Measurements from ENCODE around the gene DOCK10.

Gene DOCK10

GRCh38 chr2:224904381-224904780 lies 137.9 kb downstream of the DOCK10 start:
- no peak overlapping the region for H3K4me3 ChIP-seq (ENCODE audit: low read depth, low read length)
- no peaks in the 10 kb centered on the region for H3K36me3 ChIP-seq
- no peaks in the 10 kb centered on the region for H3K4me1 ChIP-seq
- no peak for DNase-seq
- no peaks in the 10 kb centered on the region for H3K9me3 ChIP-seq
- H3K27me3 ChIP-seq: no peaks in the 10 kb centered on the region
- no peak for TF ChIP-seq CTCF (IDR thresholded peaks at IDR 0.05; ENCODE audit: low read depth, low read length)

GRCh38 chr2:224903621-224904020 lies 138.6 kb downstream of the DOCK10 start:
- H3K27me3 ChIP-seq: no peaks in the 10 kb centered on the region
- TF ChIP-seq CTCF (IDR thresholded peaks at IDR 0.05; ENCODE audit: low read depth, low read length): no peak
- no peaks in the 10 kb centered on the region for H3K9me3 ChIP-seq
- DNase-seq: no peak
- H3K36me3 ChIP-seq: no peaks in the 10 kb centered on the region
- no peak overlapping the region for H3K4me3 ChIP-seq (ENCODE audit: low read depth, low read length)
- H3K4me1 ChIP-seq: no peaks in the 10 kb centered on the region

GRCh38 chr2:224901121-224901676 lies 141.1 kb downstream of the DOCK10 start:
- H3K9me3 ChIP-seq: no peaks in the 10 kb centered on the region
- no peaks in the 10 kb centered on the region for H3K36me3 ChIP-seq
- H3K4me3 ChIP-seq (ENCODE audit: low read depth, low read length): no peak overlapping the region
- TF ChIP-seq CTCF (IDR thresholded peaks at IDR 0.05; ENCODE audit: low read depth, low read length): no peak
- H3K27me3 ChIP-seq: no peaks in the 10 kb centered on the region
- DNase-seq: no peak
- no peaks in the 10 kb centered on the region for H3K4me1 ChIP-seq

- Histone ChIP-seq H3K4me1 (no peaks in the 10 kb centered on the region), H3K4me3 (ENCODE audit: low read depth, low read length) (no peak overlapping the region), H3K9me3 (no peaks in the 10 kb centered on the region), H3K36me3 (no peaks in the 10 kb centered on the region), H3K27me3 (0 out of 2 replicates have a peak, but pooled peaks cover 3% of the 10 kb centered on the region)
- TF ChIP-seq CTCF (IDR thresholded peaks at IDR 0.05; ENCODE audit: low read depth, low read length): no peak
- DNase-seq: no peak
Measured at GRCh38 chr2:224895377-224895776, 146.9 kb downstream of the DOCK10 start.

GRCh38 chr2:224894356-224894755 lies 147.9 kb downstream of the DOCK10 start:
- Histone ChIP-seq H3K27me3 (0 out of 2 replicates have a peak, but pooled peaks cover 3% of the 10 kb centered on the region), H3K4me3 (ENCODE audit: low read depth, low read length) (no peak overlapping the region), H3K4me1 (no peaks in the 10 kb centered on the region), H3K9me3 (no peaks in the 10 kb centered on the region), H3K36me3 (no peaks in the 10 kb centered on the region)
- no peak for TF ChIP-seq CTCF (IDR thresholded peaks at IDR 0.05; ENCODE audit: low read depth, low read length)
- no peak for DNase-seq

- no peaks in the 10 kb centered on the region for H3K4me1 ChIP-seq
- H3K9me3 ChIP-seq: no peaks in the 10 kb centered on the region
- no peak for TF ChIP-seq CTCF (IDR thresholded peaks at IDR 0.05; ENCODE audit: low read depth, low read length)
- DNase-seq: no peak
- no peak overlapping the region for H3K4me3 ChIP-seq (ENCODE audit: low read depth, low read length)
- no peaks in the 10 kb centered on the region for H3K36me3 ChIP-seq
- 0 out of 2 replicates have a peak, but pooled peaks cover 3% of the 10 kb centered on the region for H3K27me3 ChIP-seq
Measured at GRCh38 chr2:224893848-224894247, 148.4 kb downstream of the DOCK10 start.

Measured in BE2C (cell line).